ENCODE data around the gene SLC25A4. TPM values are rescaled to one million over a fixed set of nuclear protein-coding genes. Genes with fewer than 3 reads are reported as not detected.

The SLC25A4 gene
- total RNA-seq, 1 experiment from 2014 or later, result 40.2 TPM

DNA sequence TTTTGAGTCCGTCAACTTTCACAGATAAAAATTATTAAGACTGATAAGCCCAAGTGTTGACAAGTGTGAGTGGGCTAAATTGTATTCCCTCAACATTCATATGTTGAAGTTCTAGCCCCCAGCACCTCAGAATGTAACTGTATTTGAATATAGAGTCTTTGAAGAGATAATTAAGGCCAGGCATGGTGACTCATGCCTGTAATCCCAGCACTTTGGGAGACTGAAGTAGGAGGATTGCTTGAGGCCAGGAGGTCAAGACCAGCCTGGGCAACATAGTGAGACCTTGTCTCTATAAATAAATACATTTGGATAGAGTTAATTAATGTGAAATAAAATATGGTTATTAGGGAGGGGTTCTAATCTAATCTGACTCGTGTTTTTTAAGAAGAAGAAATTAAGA lies 29.7 kb upstream of the SLC25A4 start:
- Mint-ChIP-seq H3K27me3 (ENCODE audit: low read depth) (no peaks in the 10 kb centered on the region), H3K27ac (no peak overlapping the region), H3K4me3 (no peak overlapping the region), H3K9me3 (peaks cover 6% of the 10 kb centered on the region), H3K36me3 (peaks cover 4% of the 10 kb centered on the region), H3K4me1 (peaks cover 67% of the 10 kb centered on the region)
- ChIA-PET CTCF (no interaction called here), POLR2A (no interaction called here)
- no peak for TF ChIP-seq ZNF317 (CRISPR knock-in tag; IDR thresholded peaks at IDR 0.05; ENCODE audit: borderline replicate concordance, low read depth)
- peak; percentile 14; the same call in 1 of the 2 replicates for TF ChIP-seq ZNF121 (CRISPR knock-in tag; IDR thresholded peaks at IDR 0.05)
- TF ChIP-seq PRDM15 (CRISPR knock-in tag; IDR thresholded peaks at IDR 0.05), result no peak
- no peak for ATAC-seq
- no peak for DNase-seq (ENCODE audit: low spot score)

DNA sequence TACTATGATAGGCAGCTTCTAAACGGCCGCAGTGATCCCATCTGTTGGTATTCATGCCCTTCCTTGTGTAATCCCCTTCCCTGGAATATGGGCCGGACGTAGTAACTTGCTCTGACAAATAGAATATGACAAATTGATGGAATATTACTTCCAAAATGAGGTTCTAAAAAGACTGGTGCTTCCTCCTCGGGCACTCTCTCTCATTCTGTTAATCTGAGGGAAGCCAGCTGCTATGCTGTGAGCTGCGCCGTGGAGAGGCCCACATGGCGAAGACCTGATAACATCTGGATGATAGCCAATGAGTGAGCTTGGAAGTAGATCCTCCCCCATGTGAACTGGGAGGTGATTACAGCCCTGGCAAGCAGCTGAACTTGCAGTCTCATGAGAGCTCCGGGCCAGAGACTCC lies 27.2 kb upstream of the SLC25A4 start:
- H3K27ac Mint-ChIP-seq, result peak overlapping the region; percentile 90
- CTCF ChIA-PET, result interaction anchor here (0.5 to 1.9 kb wide), 12 partner anchors 10 to 913 kb away, joined by 3 to 14 read pairs (median 4); partner anchors contain the start of gene SLC25A4
- TF ChIP-seq TEAD4 (CRISPR knock-in tag; IDR thresholded peaks at IDR 0.05), result no peak
- no peak for TF ChIP-seq ZNF138 (CRISPR knock-in tag; conservative IDR thresholded peaks at IDR 0.05)
- TF ChIP-seq NR2C2 (CRISPR knock-in tag; IDR thresholded peaks at IDR 0.05), result no peak
- no peak for TF ChIP-seq CBFB (CRISPR knock-in tag; IDR thresholded peaks at IDR 0.05; ENCODE audit: low read depth)
- TF ChIP-seq JUN (CRISPR knock-in tag; IDR thresholded peaks at IDR 0.05), result no peak
- TF ChIP-seq FOXP4 (CRISPR knock-in tag; IDR thresholded peaks at IDR 0.05), result no peak
- no peak for TF ChIP-seq CREM (CRISPR knock-in tag; IDR thresholded peaks at IDR 0.05)
- TF ChIP-seq, protein P1, sequence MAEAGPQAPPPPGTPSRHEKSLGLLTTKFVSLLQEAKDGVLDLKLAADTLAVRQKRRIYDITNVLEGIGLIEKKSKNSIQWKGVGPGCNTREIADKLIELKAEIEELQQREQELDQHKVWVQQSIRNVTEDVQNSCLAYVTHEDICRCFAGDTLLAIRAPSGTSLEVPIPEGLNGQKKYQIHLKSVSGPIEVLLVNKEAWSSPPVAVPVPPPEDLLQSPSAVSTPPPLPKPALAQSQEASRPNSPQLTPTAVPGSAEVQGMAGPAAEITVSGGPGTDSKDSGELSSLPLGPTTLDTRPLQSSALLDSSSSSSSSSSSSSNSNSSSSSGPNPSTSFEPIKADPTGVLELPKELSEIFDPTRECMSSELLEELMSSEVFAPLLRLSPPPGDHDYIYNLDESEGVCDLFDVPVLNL (CRISPR knock-in tag; IDR thresholded peaks at IDR 0.05; ENCODE audit: borderline replicate concordance, low read depth), result no peak
- TF ChIP-seq, protein P2, sequence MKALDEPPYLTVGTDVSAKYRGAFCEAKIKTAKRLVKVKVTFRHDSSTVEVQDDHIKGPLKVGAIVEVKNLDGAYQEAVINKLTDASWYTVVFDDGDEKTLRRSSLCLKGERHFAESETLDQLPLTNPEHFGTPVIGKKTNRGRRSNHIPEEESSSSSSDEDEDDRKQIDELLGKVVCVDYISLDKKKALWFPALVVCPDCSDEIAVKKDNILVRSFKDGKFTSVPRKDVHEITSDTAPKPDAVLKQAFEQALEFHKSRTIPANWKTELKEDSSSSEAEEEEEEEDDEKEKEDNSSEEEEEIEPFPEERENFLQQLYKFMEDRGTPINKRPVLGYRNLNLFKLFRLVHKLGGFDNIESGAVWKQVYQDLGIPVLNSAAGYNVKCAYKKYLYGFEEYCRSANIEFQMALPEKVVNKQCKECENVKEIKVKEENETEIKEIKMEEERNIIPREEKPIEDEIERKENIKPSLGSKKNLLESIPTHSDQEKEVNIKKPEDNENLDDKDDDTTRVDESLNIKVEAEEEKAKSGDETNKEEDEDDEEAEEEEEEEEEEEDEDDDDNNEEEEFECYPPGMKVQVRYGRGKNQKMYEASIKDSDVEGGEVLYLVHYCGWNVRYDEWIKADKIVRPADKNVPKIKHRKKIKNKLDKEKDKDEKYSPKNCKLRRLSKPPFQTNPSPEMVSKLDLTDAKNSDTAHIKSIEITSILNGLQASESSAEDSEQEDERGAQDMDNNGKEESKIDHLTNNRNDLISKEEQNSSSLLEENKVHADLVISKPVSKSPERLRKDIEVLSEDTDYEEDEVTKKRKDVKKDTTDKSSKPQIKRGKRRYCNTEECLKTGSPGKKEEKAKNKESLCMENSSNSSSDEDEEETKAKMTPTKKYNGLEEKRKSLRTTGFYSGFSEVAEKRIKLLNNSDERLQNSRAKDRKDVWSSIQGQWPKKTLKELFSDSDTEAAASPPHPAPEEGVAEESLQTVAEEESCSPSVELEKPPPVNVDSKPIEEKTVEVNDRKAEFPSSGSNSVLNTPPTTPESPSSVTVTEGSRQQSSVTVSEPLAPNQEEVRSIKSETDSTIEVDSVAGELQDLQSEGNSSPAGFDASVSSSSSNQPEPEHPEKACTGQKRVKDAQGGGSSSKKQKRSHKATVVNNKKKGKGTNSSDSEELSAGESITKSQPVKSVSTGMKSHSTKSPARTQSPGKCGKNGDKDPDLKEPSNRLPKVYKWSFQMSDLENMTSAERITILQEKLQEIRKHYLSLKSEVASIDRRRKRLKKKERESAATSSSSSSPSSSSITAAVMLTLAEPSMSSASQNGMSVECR (CRISPR knock-in tag; IDR thresholded peaks at IDR 0.05; ENCODE audit: borderline replicate concordance), result no peak
- no peak for TF ChIP-seq HMGA2 (CRISPR knock-in tag; IDR thresholded peaks at IDR 0.05)
- TF ChIP-seq SMAD3 (CRISPR knock-in tag; IDR thresholded peaks at IDR 0.05; ENCODE audit: borderline replicate concordance), result 0 out of 2 replicates have a peak, but pooled peaks have one; percentile 28
- TF ChIP-seq, protein P3, sequence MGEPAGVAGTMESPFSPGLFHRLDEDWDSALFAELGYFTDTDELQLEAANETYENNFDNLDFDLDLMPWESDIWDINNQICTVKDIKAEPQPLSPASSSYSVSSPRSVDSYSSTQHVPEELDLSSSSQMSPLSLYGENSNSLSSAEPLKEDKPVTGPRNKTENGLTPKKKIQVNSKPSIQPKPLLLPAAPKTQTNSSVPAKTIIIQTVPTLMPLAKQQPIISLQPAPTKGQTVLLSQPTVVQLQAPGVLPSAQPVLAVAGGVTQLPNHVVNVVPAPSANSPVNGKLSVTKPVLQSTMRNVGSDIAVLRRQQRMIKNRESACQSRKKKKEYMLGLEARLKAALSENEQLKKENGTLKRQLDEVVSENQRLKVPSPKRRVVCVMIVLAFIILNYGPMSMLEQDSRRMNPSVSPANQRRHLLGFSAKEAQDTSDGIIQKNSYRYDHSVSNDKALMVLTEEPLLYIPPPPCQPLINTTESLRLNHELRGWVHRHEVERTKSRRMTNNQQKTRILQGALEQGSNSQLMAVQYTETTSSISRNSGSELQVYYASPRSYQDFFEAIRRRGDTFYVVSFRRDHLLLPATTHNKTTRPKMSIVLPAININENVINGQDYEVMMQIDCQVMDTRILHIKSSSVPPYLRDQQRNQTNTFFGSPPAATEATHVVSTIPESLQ (CRISPR knock-in tag; IDR thresholded peaks at IDR 0.05), result no peak
- TF ChIP-seq, protein P4, sequence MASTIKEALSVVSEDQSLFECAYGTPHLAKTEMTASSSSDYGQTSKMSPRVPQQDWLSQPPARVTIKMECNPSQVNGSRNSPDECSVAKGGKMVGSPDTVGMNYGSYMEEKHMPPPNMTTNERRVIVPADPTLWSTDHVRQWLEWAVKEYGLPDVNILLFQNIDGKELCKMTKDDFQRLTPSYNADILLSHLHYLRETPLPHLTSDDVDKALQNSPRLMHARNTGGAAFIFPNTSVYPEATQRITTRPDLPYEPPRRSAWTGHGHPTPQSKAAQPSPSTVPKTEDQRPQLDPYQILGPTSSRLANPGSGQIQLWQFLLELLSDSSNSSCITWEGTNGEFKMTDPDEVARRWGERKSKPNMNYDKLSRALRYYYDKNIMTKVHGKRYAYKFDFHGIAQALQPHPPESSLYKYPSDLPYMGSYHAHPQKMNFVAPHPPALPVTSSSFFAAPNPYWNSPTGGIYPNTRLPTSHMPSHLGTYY (CRISPR knock-in tag; IDR thresholded peaks at IDR 0.05), result no peak
- no peak for TF ChIP-seq ZNF396 (CRISPR knock-in tag; IDR thresholded peaks at IDR 0.05; ENCODE audit: borderline replicate concordance)
- TF ChIP-seq MYBL2 (CRISPR knock-in tag; IDR thresholded peaks at IDR 0.05), result no peak
- no peak for TF ChIP-seq NR1H2 (CRISPR knock-in tag; IDR thresholded peaks at IDR 0.05)
- no peak for TF ChIP-seq RELA (CRISPR knock-in tag; IDR thresholded peaks at IDR 0.05; ENCODE audit: borderline replicate concordance)
- no peak for TF ChIP-seq ZNF121 (CRISPR knock-in tag; IDR thresholded peaks at IDR 0.05)
- TF ChIP-seq NR3C1 (CRISPR knock-in tag; conservative IDR thresholded peaks at IDR 0.05; ENCODE audit: low read depth), result no peak

More for the DNA sequence above, 27.2 kb upstream of the SLC25A4 start:
- no peaks in the 10 kb centered on the region for H3K36me3 Mint-ChIP-seq
- H3K4me3 Mint-ChIP-seq, result no peak overlapping the region
- POLR2A ChIA-PET, result interaction anchor here (0.9 to 1.8 kb wide), 4 partner anchors 13 to 98 kb away, joined by 3 to 5 read pairs (median 4); partner anchors contain the start of genes HELT and SLC25A4
- peak; percentile 66 for DNase-seq (ENCODE audit: low spot score)
- H3K27me3 Mint-ChIP-seq (ENCODE audit: low read depth), result no peaks in the 10 kb centered on the region
- H3K4me1 Mint-ChIP-seq, result peaks cover 59% of the 10 kb centered on the region
- ATAC-seq, result peak; percentile 98
- H3K9me3 Mint-ChIP-seq, result no peaks in the 10 kb centered on the region

All from WTC11 (cell line).